GM12872 (cell line): Measurements from ENCODE around the gene CNOT2.

Experiments used
- CTCF ChIP-seq: IDR thresholded peaks from 3 replicates; pipeline ENCODE4 v1.5.1; 2011; ENCODE audit warnings: low read depth, mild to moderate bottlenecking, low read length, moderate library complexity; ENCODE audit not compliant: insufficient read depth

The CNOT2 gene

GRCh38 chr12:70365648-70366518 is 122.7 kb downstream of the CNOT2 start, which contains the start of gene KCNMB4:
KCNMB4 (plus strand) TSS chr12:70366290; CDS start chr12:70366735, 445 bp downstream.
- no peak for TF ChIP-seq CTCF

GRCh38 chr12:70366581-70367257 is 123.5 kb downstream of the CNOT2 start:
- no peak for TF ChIP-seq CTCF

GRCh38 chr12:70367258-70368141 is 124.3 kb downstream of the CNOT2 start:
- TF ChIP-seq CTCF = no peak

GRCh38 chr12:70372881-70373280 is 129.6 kb downstream of the CNOT2 start:
- TF ChIP-seq CTCF = no peak

GRCh38 chr12:70379846-70380245 is 136.6 kb downstream of the CNOT2 start:
- no peak for TF ChIP-seq CTCF

- TF ChIP-seq CTCF = no peak
Measured at GRCh38 chr12:70383484-70383883, 140.3 kb downstream of the CNOT2 start.

- no peak for TF ChIP-seq CTCF
Measured at GRCh38 chr12:70383886-70384285, 140.7 kb downstream of the CNOT2 start.
